CD8-positive, alpha-beta memory T cell (primary cell): ENCODE measurements around the gene B3GALT2. TPM values are rescaled to one million over a fixed set of nuclear protein-coding genes. Genes with fewer than 3 reads are reported as not detected.

Experiments
- CTCF ChIA-PET: fragments of 350-600 bp; sonication (Branson Sonifier 250); formaldehyde crosslinking; loops from one replicate; lab custom pipeline; 2021; ENCODE audit warnings: antibody characterized with exemption; lab: Charles Lee
- POLR2A ChIA-PET: fragments of 350-600 bp; sonication (Branson Sonifier 250); formaldehyde crosslinking; loops from one replicate; lab custom pipeline; 2021; ENCODE audit warnings: antibody characterized with exemption; lab: Charles Lee
- DNase-seq, 5 donors: peaks; one replicate each; pipeline versions ENCODE4 v3.0.0 to v3.0.0-alpha.2; 2020 to 2022; ENCODE audit warnings: mixed read lengths in 1 of 5
- H3K27ac ChIP-seq: one replicate; pipeline ENCODE4 v1.7.0; 2013; ENCODE audit warnings: low read depth, mild to moderate bottlenecking, low read length, moderate library complexity
- H3K27me3 ChIP-seq: 2 replicates; pipeline ENCODE4 v1.7.0; 2013; ENCODE audit warnings: low read length, mild to moderate bottlenecking; ENCODE audit not compliant: insufficient read depth, poor library complexity, severe bottlenecking
- H3K36me3 ChIP-seq: 2 replicates; pipeline ENCODE4 v1.7.0; 2013; ENCODE audit warnings: mild to moderate bottlenecking, low read length, moderate library complexity; ENCODE audit not compliant: insufficient read depth
- H3K4me1 ChIP-seq: 2 replicates; pipeline ENCODE4 v1.7.0; 2013; ENCODE audit warnings: mild to moderate bottlenecking, low read length, moderate library complexity; ENCODE audit not compliant: insufficient read depth
- H3K4me3 ChIP-seq: 2 replicates; pipeline ENCODE4 v1.7.0; 2013; ENCODE audit warnings: mild to moderate bottlenecking, low read length
- H3K9me3 ChIP-seq: 2 replicates; pipeline ENCODE4 v1.7.0; 2013; ENCODE audit warnings: mild to moderate bottlenecking, low read length
- H3K27ac Mint-ChIP-seq, 8 donors: one replicate each; pipeline ENCODE4 v1.8.0; 2020 to 2021; ENCODE audit warnings: mixed read lengths in 8 of 8, mild to moderate bottlenecking in 6 of 8, inconsistent platforms in 3 of 8, moderate library complexity in 3 of 8
- H3K27me3 Mint-ChIP-seq, 2 donors: one replicate each; pipeline ENCODE4 v1.8.0; 2020 to 2021; ENCODE audit warnings: mixed read lengths in 2 of 2, mild to moderate bottlenecking in 1 of 2, moderate library complexity in 1 of 2
- H3K36me3 Mint-ChIP-seq, 3 donors: one replicate each; pipeline ENCODE4 v1.8.0; 2020 to 2021; ENCODE audit warnings: mixed read lengths in 3 of 3, inconsistent platforms in 1 of 3, mild to moderate bottlenecking in 1 of 3
- H3K4me1 Mint-ChIP-seq, 3 donors: one replicate each; pipeline ENCODE4 v1.8.0; 2020 to 2021; ENCODE audit warnings: mixed read lengths in 3 of 3, inconsistent platforms in 1 of 3, mild to moderate bottlenecking in 1 of 3
- H3K4me3 Mint-ChIP-seq, 7 donors: one replicate each; pipeline ENCODE4 v1.8.0; 2020 to 2021; ENCODE audit warnings: mixed read lengths in 7 of 7, mild to moderate bottlenecking in 6 of 7, moderate library complexity in 4 of 7, inconsistent platforms in 2 of 7
- H3K9me3 Mint-ChIP-seq, 5 donors: one replicate each; pipeline ENCODE4 v1.8.0; 2020 to 2022; ENCODE audit warnings: mixed read lengths in 5 of 5, mild to moderate bottlenecking in 3 of 5, moderate library complexity in 2 of 5, inconsistent platforms in 1 of 5
- polyA plus RNA-seq: library from polyadenylated mRNA; unstranded; fragments of 300-500 nt; fragmentation: Illumina TruSeq; gene quantifications from one replicate; pipeline ENCODE4 v1.2.3, GENCODE V29; 2021
- total RNA-seq, 2 experiments: library from RNA; stranded (reverse); gene quantifications; one replicate each; pipeline ENCODE4 v1.2.3, GENCODE V29; 2021

Gene B3GALT2
- total and polyA plus RNA-seq, 3 experiments from 2014 or later = 2.4 to 2.9 (median 2.4) TPM

GRCh38 chr1:193144999-193145398, 41.4 kb downstream of the B3GALT2 start:
- Mint-ChIP-seq H3K27me3 (no peaks in the 10 kb centered on the region), H3K4me3 (no peak overlapping the region), H3K9me3 (no peaks in the 10 kb centered on the region), H3K4me1 (peaks cover 16 to 37% (median 36%) of the 10 kb centered on the region in 3 donors), H3K27ac (no peak overlapping the region), H3K36me3 (peaks cover 11 to 75% (median 22%) of the 10 kb centered on the region in 3 donors)
- Histone ChIP-seq H3K4me3 (no peak overlapping the region), H3K27ac (no peak overlapping the region), H3K36me3 (peaks cover 23% of the 10 kb centered on the region), H3K27me3 (no peaks in the 10 kb centered on the region), H3K9me3 (no peaks in the 10 kb centered on the region), H3K4me1 (no peaks in the 10 kb centered on the region)
- no peak for DNase-seq
- CTCF ChIA-PET = no interaction called here
- POLR2A ChIA-PET = no interaction called here

GRCh38 chr1:193144361-193144938, 42.0 kb downstream of the B3GALT2 start:
- ChIA-PET CTCF (no interaction called here), POLR2A (no interaction called here)
- no peak for DNase-seq
- Mint-ChIP-seq H3K36me3 (peaks cover 16 to 78% (median 28%) of the 10 kb centered on the region in 3 donors), H3K27me3 (no peaks in the 10 kb centered on the region), H3K9me3 (no peaks in the 10 kb centered on the region), H3K4me3 (no peak overlapping the region), H3K4me1 (peaks cover 21 to 43% (median 42%) of the 10 kb centered on the region in 3 donors), H3K27ac (no peak overlapping the region)
- no peaks in the 10 kb centered on the region for H3K4me1 ChIP-seq
- H3K27me3 ChIP-seq = no peaks in the 10 kb centered on the region
- no peak overlapping the region for H3K4me3 ChIP-seq
- H3K27ac ChIP-seq = no peak overlapping the region
- H3K9me3 ChIP-seq = no peaks in the 10 kb centered on the region
- peaks cover 28% of the 10 kb centered on the region for H3K36me3 ChIP-seq

GRCh38 chr1:193143285-193143684, 43.1 kb downstream of the B3GALT2 start:
- POLR2A ChIA-PET = no interaction called here
- peaks cover 19 to 80% (median 29%) of the 10 kb centered on the region in 3 donors for H3K36me3 Mint-ChIP-seq
- Histone ChIP-seq H3K9me3 (no peaks in the 10 kb centered on the region), H3K4me1 (no peaks in the 10 kb centered on the region), H3K36me3 (peaks cover 22% of the 10 kb centered on the region), H3K27ac (no peak overlapping the region), H3K4me3 (no peak overlapping the region), H3K27me3 (no peaks in the 10 kb centered on the region)
- H3K4me3 Mint-ChIP-seq = no peak overlapping the region
- no peaks in the 10 kb centered on the region for H3K27me3 Mint-ChIP-seq
- no peaks in the 10 kb centered on the region for H3K9me3 Mint-ChIP-seq
- no peak for DNase-seq
- CTCF ChIA-PET = interaction anchor here (1.1 to 1.4 kb wide), 2 partner anchors 14 to 22 kb away, joined by 4 read pairs; partner anchors contain the start of gene CDC73
- peaks cover 23 to 46% (median 44%) of the 10 kb centered on the region in 3 donors for H3K4me1 Mint-ChIP-seq
- H3K27ac Mint-ChIP-seq = peak overlapping the region in 4 of 8 donors; percentile 18 to 70 (median 46)

GRCh38 chr1:193142409-193142808, 44.0 kb downstream of the B3GALT2 start:
- Histone ChIP-seq H3K9me3 (no peaks in the 10 kb centered on the region), H3K4me1 (no peaks in the 10 kb centered on the region), H3K27ac (no peak overlapping the region), H3K36me3 (peaks cover 16% of the 10 kb centered on the region), H3K4me3 (no peak overlapping the region), H3K27me3 (no peaks in the 10 kb centered on the region)
- no peak overlapping the region for H3K4me3 Mint-ChIP-seq
- peak overlapping the region in 2 of 8 donors; percentile 24 to 60 for H3K27ac Mint-ChIP-seq
- no peaks in the 10 kb centered on the region for H3K9me3 Mint-ChIP-seq
- no peak for DNase-seq
- ChIA-PET CTCF (interaction anchor here (1.4 kb wide), 1 partner anchor 21 kb away, joined by 4 read pairs; the partner anchor contains the start of gene CDC73), POLR2A (no interaction called here)
- H3K27me3 Mint-ChIP-seq = no peaks in the 10 kb centered on the region
- H3K36me3 Mint-ChIP-seq = peaks cover 17 to 79% (median 29%) of the 10 kb centered on the region in 3 donors
- H3K4me1 Mint-ChIP-seq = peaks cover 25 to 48% (median 47%) of the 10 kb centered on the region in 3 donors

- Mint-ChIP-seq H3K4me3 (no peak overlapping the region), H3K27ac (peak overlapping the region in 5 of 8 donors; percentile 43 to 83 (median 56)), H3K27me3 (no peaks in the 10 kb centered on the region), H3K4me1 (peaks cover 29 to 53% (median 50%) of the 10 kb centered on the region in 3 donors), H3K9me3 (no peaks in the 10 kb centered on the region), H3K36me3 (peaks cover 15 to 80% (median 29%) of the 10 kb centered on the region in 3 donors)
- ChIA-PET CTCF (interaction anchor here (1.4 kb wide), 1 partner anchor 20 kb away, joined by 4 read pairs; the partner anchor contains the start of gene CDC73), POLR2A (no interaction called here)
- Histone ChIP-seq H3K36me3 (peaks cover 16% of the 10 kb centered on the region), H3K9me3 (no peaks in the 10 kb centered on the region), H3K4me3 (no peak overlapping the region), H3K27ac (no peak overlapping the region), H3K27me3 (no peaks in the 10 kb centered on the region), H3K4me1 (no peaks in the 10 kb centered on the region)
- DNase-seq = no peak
These were observed 44.6 kb downstream of the B3GALT2 start for GRCh38 chr1:193141804-193142203.

GRCh38 chr1:193140254-193140653, 46.2 kb downstream of the B3GALT2 start:
- no peaks in the 10 kb centered on the region for H3K4me1 ChIP-seq
- CTCF ChIA-PET = no interaction called here
- no peak overlapping the region for H3K27ac ChIP-seq
- H3K9me3 ChIP-seq = no peaks in the 10 kb centered on the region
- peaks cover 16% of the 10 kb centered on the region for H3K36me3 ChIP-seq
- POLR2A ChIA-PET = no interaction called here
- H3K9me3 Mint-ChIP-seq = no peaks in the 10 kb centered on the region
- peak overlapping the region in 2 of 8 donors; percentile 6 to 17 for H3K27ac Mint-ChIP-seq
- no peak overlapping the region for H3K4me3 ChIP-seq
- no peak overlapping the region for H3K4me3 Mint-ChIP-seq
- H3K4me1 Mint-ChIP-seq = peaks cover 29 to 57% (median 46%) of the 10 kb centered on the region in 3 donors
- H3K27me3 ChIP-seq = no peaks in the 10 kb centered on the region
- peaks cover 12 to 82% (median 24%) of the 10 kb centered on the region in 3 donors for H3K36me3 Mint-ChIP-seq
- DNase-seq = no peak
- H3K27me3 Mint-ChIP-seq = no peaks in the 10 kb centered on the region

- H3K4me1 Mint-ChIP-seq = peaks cover 42 to 72% (median 57%) of the 10 kb centered on the region in 3 donors
- CTCF ChIA-PET = interaction anchor here (1.0 kb wide), 1 partner anchor 10 kb away, joined by 3 read pairs; the partner anchor contains the start of gene CDC73
These were observed 55.0 kb downstream of the B3GALT2 start for GRCh38 chr1:193131266-193131860.

More at GRCh38 chr1:193131266-193131860, 55.0 kb downstream of the B3GALT2 start:
- peaks cover 13% of the 10 kb centered on the region for H3K4me1 ChIP-seq
- peaks cover 26% of the 10 kb centered on the region for H3K36me3 ChIP-seq
- no peak overlapping the region for H3K4me3 ChIP-seq
- peak overlapping the region in 4 of 8 donors; percentile 11 to 50 (median 30) for H3K27ac Mint-ChIP-seq
- H3K4me3 Mint-ChIP-seq = peak overlapping the region in 1 of 7 donors; percentile 0
- POLR2A ChIA-PET = no interaction called here
- H3K9me3 Mint-ChIP-seq = no peaks in the 10 kb centered on the region
- no peak overlapping the region for H3K27ac ChIP-seq
- DNase-seq = no peak
- H3K27me3 ChIP-seq = no peaks in the 10 kb centered on the region
- no peaks in the 10 kb centered on the region for H3K27me3 Mint-ChIP-seq
- peaks cover 23 to 64% (median 29%) of the 10 kb centered on the region in 3 donors for H3K36me3 Mint-ChIP-seq
- H3K9me3 ChIP-seq = no peaks in the 10 kb centered on the region
